GM18858 (cell line): ENCODE data around the gene STARD10.
A peak's percentile ranks its signal among the peaks of the same experiment; 100 is the strongest.

Source experiments
- ATAC-seq: cut with Tn5 transposase; IDR thresholded peaks from one replicate; pipeline ENCODE4 v1.9.1; 2021; ENCODE audit not compliant: unreplicated experiment

The STARD10 gene

DNA sequence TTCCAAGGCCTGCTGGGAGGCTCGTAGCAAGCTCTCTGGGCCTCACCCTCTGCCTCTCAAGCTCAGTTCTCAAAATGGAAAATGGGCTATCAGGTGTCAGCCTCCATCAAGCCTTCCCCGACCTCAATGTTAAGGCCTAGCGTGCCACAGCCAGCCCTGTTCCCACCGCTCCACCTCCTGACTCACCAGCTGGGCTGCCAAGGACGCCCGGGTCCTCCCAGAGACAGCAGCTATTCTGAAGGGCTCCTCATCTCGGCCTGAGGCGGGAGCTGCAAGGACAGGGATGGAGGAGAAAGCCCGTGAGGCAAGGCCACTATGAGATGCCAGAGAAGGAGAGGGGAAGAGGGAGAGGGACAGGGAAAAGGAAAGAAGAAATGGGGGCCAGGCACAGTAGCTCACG is 61.5 kb downstream of the STARD10 start:
- ATAC-seq, result no peak

GRCh38 chr11:72730737-72731136 is 63.1 kb downstream of the STARD10 start:
- ATAC-seq, result no peak

DNA sequence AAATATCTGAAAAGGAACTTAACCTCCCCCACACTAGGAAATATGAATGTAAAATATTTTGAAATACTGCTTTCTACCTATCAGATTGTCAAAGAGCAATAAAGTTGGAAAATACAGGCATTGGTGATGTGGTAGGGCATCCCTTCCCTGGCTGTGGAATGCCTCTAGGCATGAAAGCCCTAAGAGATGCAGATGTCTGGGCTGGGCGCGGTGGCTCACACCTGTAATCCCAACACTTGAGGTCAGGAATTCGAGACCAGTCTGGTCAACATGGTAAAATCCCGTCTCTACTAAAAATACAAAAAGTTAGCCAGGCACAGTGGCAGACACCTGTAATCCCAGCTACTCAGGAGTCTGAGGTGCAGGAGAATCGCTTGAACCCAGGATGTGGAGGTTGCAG is 63.6 kb downstream of the STARD10 start:
- ATAC-seq, result no peak

DNA sequence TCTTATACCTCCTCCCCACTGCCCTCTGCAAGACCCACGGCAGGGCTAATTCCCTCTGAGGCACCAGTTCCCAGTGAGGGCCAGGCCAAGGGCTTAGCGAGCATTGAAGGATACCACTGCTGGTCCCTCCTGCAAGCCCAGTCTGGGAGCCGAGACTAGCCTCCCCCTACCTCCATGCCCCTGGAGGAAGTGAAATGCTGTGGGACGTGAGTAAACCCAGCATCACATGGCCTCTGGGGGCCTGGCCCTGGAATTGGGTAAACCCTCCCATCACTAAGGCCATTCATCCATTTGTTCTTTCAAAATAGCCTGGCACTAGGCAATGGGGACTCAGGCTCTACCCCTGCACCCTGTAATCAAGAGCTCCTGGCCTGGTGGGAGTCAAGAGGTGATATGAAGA is 66.3 kb downstream of the STARD10 start:
- ATAC-seq, result no peak

DNA sequence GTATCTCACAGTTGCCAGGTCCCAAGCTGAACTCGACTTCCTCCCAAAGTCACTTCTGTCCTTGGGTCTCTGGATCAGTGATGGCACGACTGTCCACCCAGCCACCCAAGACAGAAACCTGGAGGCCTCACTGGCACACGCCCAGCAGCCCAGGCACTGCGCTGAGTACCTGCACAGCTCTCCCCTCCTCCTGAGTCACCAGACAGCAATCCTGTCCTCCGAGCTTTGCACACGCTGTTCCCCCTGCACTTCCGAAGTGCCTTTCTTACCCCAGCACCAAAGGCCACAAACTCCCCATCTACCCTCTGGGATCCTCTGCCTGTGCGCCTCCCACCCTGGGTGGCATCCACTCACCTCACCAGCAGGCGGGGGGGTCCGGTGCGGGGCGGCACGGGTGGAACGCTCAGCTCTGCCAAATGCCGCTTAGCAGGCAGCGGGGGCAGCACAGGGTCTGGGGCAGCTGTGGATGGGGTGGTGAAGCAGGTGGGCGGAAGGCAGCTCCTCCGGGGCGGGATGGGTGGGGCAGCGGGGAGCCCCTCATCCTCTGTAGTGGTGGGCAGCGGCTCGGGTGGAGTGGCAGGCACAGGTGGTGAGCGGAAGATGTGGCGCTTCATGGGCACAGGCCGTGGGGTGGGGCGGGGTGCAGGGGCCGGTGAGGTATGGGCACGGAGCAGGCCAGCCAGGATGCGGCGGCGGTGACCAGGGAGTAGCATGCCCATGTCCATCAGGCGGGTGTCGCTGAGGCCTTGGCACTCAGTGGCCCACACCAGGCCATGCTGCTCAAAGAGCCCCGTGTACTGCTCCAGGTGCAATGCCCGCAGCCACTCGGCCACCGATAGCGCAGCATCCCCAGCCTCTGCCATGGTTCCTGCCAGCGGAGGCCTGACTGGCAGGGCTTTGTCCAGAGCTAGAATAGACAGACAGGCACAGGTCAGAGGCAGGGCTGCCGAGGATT is 67.3 kb downstream of the STARD10 start:
- no peak for ATAC-seq

DNA sequence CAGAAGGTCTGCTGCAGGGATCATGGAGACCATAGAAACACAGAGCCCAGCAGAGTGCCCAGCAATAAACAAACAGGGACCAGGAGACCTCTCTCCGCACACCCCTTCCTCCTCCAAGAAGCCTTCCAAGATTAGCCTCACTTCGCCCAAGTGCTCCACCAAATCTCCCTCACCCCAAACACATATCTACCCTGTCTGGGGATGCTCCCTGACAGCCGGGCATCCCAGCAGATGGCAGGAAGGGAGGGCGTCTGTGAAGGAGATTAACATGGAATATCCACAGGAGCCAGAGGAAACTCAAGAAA is 68.2 kb downstream of the STARD10 start:
- no peak for ATAC-seq

DNA sequence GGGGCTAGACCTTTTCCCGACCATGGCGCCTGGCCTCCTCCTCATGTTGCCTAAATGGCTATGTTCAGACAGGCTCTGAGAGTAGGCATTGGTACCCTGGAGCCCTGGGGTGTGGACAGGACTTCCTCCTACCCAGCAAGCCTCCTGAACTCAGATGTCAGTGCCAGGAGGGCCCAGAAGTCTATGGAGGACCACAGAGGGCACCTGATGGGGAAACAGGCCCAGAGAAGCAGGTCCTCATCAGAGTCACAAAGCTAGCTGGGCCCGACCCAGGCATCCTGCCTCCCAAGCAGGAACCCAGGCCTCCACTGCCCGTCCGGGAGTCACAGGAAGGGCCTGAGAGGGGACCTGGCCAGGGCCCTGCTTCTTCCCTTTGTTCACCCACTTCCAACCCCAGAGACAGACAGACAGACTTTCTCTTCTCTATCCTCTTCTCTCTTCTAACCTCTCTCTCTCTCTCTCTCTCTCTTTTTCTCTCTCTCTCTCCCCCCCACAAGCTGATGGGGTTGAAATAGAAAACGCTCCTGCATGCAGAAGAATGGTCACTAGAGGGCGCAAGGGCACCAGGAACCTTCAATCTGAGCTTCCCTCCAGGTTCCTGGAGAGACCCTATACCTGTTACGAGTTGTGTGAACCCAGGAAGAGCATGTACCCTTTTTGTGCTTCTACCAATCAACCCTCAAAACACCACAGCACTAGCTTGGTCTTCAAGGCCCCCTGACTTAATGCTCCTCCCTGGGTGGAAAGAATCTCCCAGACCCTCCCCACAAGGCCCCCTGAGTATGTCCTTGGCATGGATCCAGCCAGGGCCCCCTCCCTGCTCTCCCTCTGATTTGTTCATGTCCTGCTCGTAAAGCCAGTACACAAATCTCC is 68.8 kb downstream of the STARD10 start:
- no peak for ATAC-seq

GRCh38 chr11:72724021-72724551 is 69.8 kb downstream of the STARD10 start:
- ATAC-seq, result no peak

GRCh38 chr11:72723508-72723907 is 70.3 kb downstream of the STARD10 start:
- no peak for ATAC-seq

- ATAC-seq, result peak; percentile 55
Observed at GRCh38 chr11:72722050-72722748, 71.6 kb downstream of the STARD10 start.

DNA sequence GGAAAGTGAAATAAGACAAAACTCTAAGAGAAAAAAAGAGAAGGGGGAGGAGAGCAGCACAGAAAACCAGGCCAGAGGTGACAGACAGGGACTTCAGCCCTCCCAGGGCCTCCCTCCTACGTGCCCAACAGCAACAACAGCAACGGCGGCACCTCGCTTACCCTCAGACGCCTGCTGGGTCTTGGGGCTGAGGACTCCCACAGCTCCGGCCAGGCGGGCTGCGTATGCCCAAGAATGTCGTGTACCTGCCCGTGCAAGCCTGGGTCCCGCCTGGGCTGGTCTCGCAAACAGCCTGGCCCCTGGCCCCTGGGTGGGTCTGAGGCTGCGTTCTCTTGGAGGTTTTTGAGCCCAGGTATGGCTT is 72.2 kb downstream of the STARD10 start:
- ATAC-seq, result no peak

DNA sequence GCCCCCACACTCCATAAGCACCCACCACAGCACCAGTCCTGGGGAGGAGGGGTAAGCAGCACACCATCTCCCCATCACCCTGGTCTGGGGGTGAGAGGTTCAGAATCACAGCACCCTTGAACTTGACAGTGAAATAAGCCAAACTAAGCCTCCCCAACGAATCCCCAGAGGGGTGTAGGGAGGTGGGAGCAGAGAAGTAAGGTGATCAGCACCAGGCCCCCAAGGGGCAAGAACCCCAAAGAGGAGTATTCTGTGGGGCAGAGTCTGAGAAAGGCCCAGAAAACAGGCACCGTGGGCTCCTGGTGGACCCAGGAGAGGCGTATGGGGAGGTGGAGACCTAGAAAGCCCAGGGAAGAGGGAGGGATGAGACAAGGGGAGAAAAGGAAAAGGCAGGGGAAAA is 72.6 kb downstream of the STARD10 start:
- no peak for ATAC-seq

DNA sequence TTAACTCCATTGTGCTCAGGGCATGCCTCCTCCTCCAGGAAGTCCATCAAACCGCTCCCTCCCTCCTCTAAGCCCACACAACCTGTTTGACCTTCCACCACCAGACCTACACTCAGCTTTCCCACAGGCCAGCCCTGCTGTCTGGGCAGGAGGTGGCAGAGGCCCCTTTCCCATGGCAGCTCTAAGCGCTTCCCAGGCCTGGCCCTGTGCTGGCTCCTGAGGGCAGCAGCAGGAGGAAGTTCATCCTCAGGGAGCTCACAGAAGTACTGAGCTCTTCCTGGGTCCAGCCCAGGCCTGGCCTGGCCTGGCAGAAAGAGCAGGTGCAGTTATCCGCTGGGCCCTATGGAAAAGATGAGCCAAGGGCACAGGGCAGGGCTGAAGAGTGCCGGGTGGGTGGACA is 73.1 kb downstream of the STARD10 start:
- ATAC-seq, result no peak

DNA sequence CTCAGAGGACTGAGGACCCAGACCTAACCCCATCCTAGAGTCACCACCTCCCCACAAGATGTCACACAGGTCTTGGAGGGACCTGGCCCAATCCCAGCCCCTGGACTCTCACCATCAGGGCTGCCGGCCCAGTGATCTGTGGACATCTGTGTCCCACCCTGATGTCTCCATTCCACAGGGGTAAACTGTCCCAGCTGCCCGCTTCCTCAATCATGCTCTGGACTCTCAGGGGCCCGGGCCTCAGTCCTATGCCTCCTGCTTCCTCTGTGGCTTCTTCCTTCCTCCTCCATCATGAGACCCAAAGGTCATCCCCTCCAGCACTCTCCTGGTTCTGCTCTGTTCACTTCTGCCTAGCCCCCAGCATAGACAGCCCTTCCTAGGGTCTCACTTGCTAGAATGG is 73.8 kb downstream of the STARD10 start:
- no peak for ATAC-seq

DNA sequence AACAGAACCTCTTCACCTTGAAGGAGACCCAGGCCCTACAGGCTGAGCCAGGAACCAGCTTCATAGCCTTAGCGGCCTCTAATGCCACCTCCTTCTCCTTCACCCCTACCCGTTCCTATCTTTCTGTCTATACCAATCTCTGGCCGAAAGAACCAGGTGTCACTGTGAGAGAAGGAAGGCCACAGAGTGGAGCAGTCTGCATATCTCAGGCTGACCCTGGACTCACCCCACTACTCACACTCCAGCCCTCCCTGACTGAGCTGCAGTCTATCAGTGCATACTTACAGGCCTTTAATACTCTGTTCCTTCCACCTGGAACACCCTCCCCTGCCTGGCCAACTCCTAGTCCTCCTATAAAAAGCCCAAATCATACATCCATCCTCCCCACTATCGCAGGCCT is 74.3 kb downstream of the STARD10 start:
- no peak for ATAC-seq

- ATAC-seq, result no peak
Observed at GRCh38 chr11:72719144-72719543, 74.7 kb downstream of the STARD10 start.

GRCh38 chr11:72718101-72718501 is 75.7 kb downstream of the STARD10 start:
- ATAC-seq, result no peak

GRCh38 chr11:72716788-72717435 is 76.9 kb downstream of the STARD10 start:
- no peak for ATAC-seq

DNA sequence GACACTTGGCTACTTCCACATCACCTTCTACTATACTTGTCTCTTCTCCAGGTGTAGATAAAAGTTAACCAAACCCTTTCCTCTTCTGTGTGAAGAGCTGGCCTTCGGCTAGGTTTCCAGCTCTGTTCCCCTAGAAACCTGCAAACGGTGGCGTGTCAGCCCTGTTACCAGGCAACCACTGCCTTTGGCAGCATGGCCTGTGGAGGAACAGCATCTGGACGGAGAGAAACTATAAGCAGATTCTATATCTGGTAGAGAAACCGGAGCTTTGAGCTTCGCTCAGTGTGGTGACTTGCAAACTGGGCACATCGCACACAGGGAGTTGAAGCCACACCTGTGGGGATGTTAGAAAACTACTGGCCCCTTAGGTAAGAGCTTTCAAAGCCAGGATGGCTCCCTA is 77.6 kb downstream of the STARD10 start:
- no peak for ATAC-seq

DNA sequence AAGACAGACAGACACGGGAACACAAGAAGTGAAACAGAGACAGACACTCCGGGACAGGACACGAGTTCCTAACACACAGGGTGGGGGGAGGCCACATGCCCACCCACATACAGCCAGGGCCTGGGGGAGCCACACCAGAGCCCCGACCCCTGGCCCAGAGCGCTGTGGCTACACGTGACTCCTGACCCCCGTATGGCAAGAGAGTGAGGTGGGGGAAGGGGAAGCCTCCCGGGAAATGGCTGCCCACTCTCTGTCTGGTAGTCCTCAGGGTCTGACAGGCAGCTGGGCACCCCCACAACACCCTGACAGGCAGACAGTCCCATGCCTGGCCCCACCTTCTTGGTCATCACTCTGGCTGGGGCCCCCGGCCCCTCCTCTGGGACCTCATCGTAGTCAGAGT is 81.0 kb downstream of the STARD10 start:
- no peak for ATAC-seq
